A549 (cell line): ENCODE measurements around the gene TBCC.

Experiments
- MAFK ChIP-seq: fragments of 450-650 bp; IDR thresholded peaks from 2 replicates; pipeline ENCODE4 v1.6.1; 2014; ENCODE audit not compliant: partially characterized antibody
- REST ChIP-seq: fragments of 200-600 bp; sonication (generic); IDR thresholded peaks from 2 replicates; pipeline ENCODE4 v1.6.1; 2016; ENCODE audit warnings: antibody characterized with exemption, mild to moderate bottlenecking, moderate library complexity
- TP53 ChIP-seq: fragments of 250-450 bp; sonication (Bioruptor Pico); IDR thresholded peaks from 2 replicates; pipeline ENCODE4 v1.5.0; 2021; ENCODE audit warnings: mild to moderate bottlenecking, moderate library complexity

GRCh38 chr6:42777126-42777822, 31.4 kb upstream of the TBCC start:
- TF ChIP-seq MAFK = no peak
- TF ChIP-seq TP53 = no peak
- TF ChIP-seq REST = no peak
